HG02678 (cell line): ENCODE data around the gene GPR34.
A peak's percentile ranks its signal among the peaks of the same experiment; 100 is the strongest.
"Not testable (repeated sequence)": the region's sequence is repeated elsewhere in the genome, so short reads cannot be mapped to it uniquely, and the experiment has no call there.

Experiments
- ATAC-seq: cut with Tn5 transposase; IDR thresholded peaks from one replicate; pipeline ENCODE4 v1.9.1; 2021; ENCODE audit warnings: mild to moderate bottlenecking, moderate library complexity; ENCODE audit not compliant: unreplicated experiment

The GPR34 gene

GRCh38 chrX:41692162-41692749 is 3.5 kb downstream of the GPR34 start:
- ATAC-seq, result no peak

GRCh38 chrX:41693024-41693423 is 4.3 kb downstream of the GPR34 start:
- no peak for ATAC-seq

GRCh38 chrX:41695426-41695825 is 6.7 kb downstream of the GPR34 start:
- ATAC-seq, result no peak

- ATAC-seq, result no peak
Observed at GRCh38 chrX:41703574-41704029, 14.8 kb downstream of the GPR34 start.

GRCh38 chrX:41705042-41705441 is 16.3 kb downstream of the GPR34 start:
- no peak for ATAC-seq

- peak; percentile 88 for ATAC-seq
Observed at GRCh38 chrX:41705680-41706374, 17.1 kb downstream of the GPR34 start.

- no peak for ATAC-seq
Observed at GRCh38 chrX:41707218-41707617, 18.4 kb downstream of the GPR34 start.

- ATAC-seq, result no peak
Observed at GRCh38 chrX:41708486-41708885, 19.7 kb downstream of the GPR34 start.

GRCh38 chrX:41711021-41711667 is 22.4 kb downstream of the GPR34 start:
- ATAC-seq, result no peak

- no peak for ATAC-seq
Observed at GRCh38 chrX:41716222-41716621, 27.4 kb downstream of the GPR34 start.

GRCh38 chrX:41716767-41717473 is 28.1 kb downstream of the GPR34 start:
- ATAC-seq, result no peak

GRCh38 chrX:41718481-41719235 is 29.9 kb downstream of the GPR34 start:
- no peak for ATAC-seq

GRCh38 chrX:41719610-41720009 is 30.8 kb downstream of the GPR34 start:
- ATAC-seq, result not testable (repeated sequence)

GRCh38 chrX:41720125-41720779 is 31.5 kb downstream of the GPR34 start:
- peak; percentile 87 for ATAC-seq

GRCh38 chrX:41721590-41721989 is 32.8 kb downstream of the GPR34 start:
- ATAC-seq, result no peak

- no peak for ATAC-seq
Observed at GRCh38 chrX:41722214-41722613, 33.4 kb downstream of the GPR34 start.

GRCh38 chrX:41722816-41723618 is 34.2 kb downstream of the GPR34 start:
- no peak for ATAC-seq

- no peak for ATAC-seq
Observed at GRCh38 chrX:41723826-41724225, 35.1 kb downstream of the GPR34 start, which contains the start of gene GPR82. TSS of gene GPR82 (plus strand) at chrX:41724181. CDS start at chrX:41727027, 2,846 bp downstream.

GRCh38 chrX:41728125-41728524 is 39.4 kb downstream of the GPR34 start:
- ATAC-seq, result peak; percentile 42
